Adipocyte (in vitro differentiated cells): Measurements from ENCODE around the gene PAM16.

ENCODE experiments used
- DNase-seq: peaks from one replicate; pipeline ENCODE4 v3.0.0-alpha.2; 2015; ENCODE audit warnings: low read depth
- H3K27me3 ChIP-seq: replicated peaks from 2 replicates; pipeline ENCODE4 v1.7.0; 2013; ENCODE audit warnings: mild to moderate bottlenecking, low read length, moderate library complexity; ENCODE audit not compliant: control insufficient read depth, insufficient read depth
- H3K36me3 ChIP-seq: 2 replicates; pipeline ENCODE4 v1.7.0; 2013; ENCODE audit warnings: low read length, mild to moderate bottlenecking, moderate library complexity; ENCODE audit not compliant: control insufficient read depth, insufficient read depth, severe bottlenecking
- H3K4me1 ChIP-seq: 2 replicates; pipeline ENCODE4 v1.7.0; 2013; ENCODE audit warnings: mild to moderate bottlenecking, low read length, moderate library complexity; ENCODE audit not compliant: control insufficient read depth, insufficient read depth
- H3K4me3 ChIP-seq: 2 replicates; pipeline ENCODE4 v1.7.0; 2013; ENCODE audit warnings: mild to moderate bottlenecking, low read length, moderate library complexity
- H3K9ac ChIP-seq: 2 replicates; pipeline ENCODE4 v1.7.0; 2013; ENCODE audit warnings: mild to moderate bottlenecking, low read length, moderate library complexity
- H3K9me3 ChIP-seq: 2 replicates; pipeline ENCODE4 v1.7.0; 2013; ENCODE audit warnings: mild to moderate bottlenecking, low read length, moderate library complexity; ENCODE audit not compliant: control insufficient read depth

PAM16 gene

GRCh38 chr16:4358236-4358635 is 7.1 kb upstream of the PAM16 start:
- H3K36me3 ChIP-seq = no peaks in the 10 kb centered on the region
- no peaks in the 10 kb centered on the region for H3K27me3 ChIP-seq
- no peaks in the 10 kb centered on the region for H3K9me3 ChIP-seq
- H3K4me3 ChIP-seq = no peak overlapping the region
- H3K9ac ChIP-seq = no peak overlapping the region
- no peak for DNase-seq
- H3K4me1 ChIP-seq = no peaks in the 10 kb centered on the region

- Histone ChIP-seq H3K9me3 (no peaks in the 10 kb centered on the region), H3K27me3 (no peaks in the 10 kb centered on the region), H3K9ac (no peak overlapping the region), H3K4me1 (no peaks in the 10 kb centered on the region), H3K36me3 (no peaks in the 10 kb centered on the region), H3K4me3 (no peak overlapping the region)
- no peak for DNase-seq
These were observed 5.7 kb upstream of the PAM16 start for GRCh38 chr16:4356820-4357219.

- Histone ChIP-seq H3K4me3 (no peak overlapping the region), H3K9me3 (no peaks in the 10 kb centered on the region), H3K9ac (no peak overlapping the region), H3K27me3 (no peaks in the 10 kb centered on the region), H3K36me3 (no peaks in the 10 kb centered on the region), H3K4me1 (peaks cover 10% of the 10 kb centered on the region)
- no peak for DNase-seq
These were observed 3.6 kb upstream of the PAM16 start for GRCh38 chr16:4354512-4355409.

- Histone ChIP-seq H3K27me3 (no peaks in the 10 kb centered on the region), H3K4me3 (no peak overlapping the region), H3K4me1 (peaks cover 13% of the 10 kb centered on the region), H3K9me3 (no peaks in the 10 kb centered on the region), H3K9ac (no peak overlapping the region), H3K36me3 (no peaks in the 10 kb centered on the region)
- DNase-seq = no peak
These were observed 2.6 kb upstream of the PAM16 start for GRCh38 chr16:4353675-4354074.

- Histone ChIP-seq H3K36me3 (no peaks in the 10 kb centered on the region), H3K4me1 (peaks cover 19% of the 10 kb centered on the region), H3K27me3 (no peaks in the 10 kb centered on the region), H3K9me3 (no peaks in the 10 kb centered on the region), H3K4me3 (no peak overlapping the region), H3K9ac (no peak overlapping the region)
- no peak for DNase-seq
These were observed 1.7 kb upstream of the PAM16 start for GRCh38 chr16:4352843-4353242.

GRCh38 chr16:4351880-4352279 is 759 bp upstream of the PAM16 start:
- Histone ChIP-seq H3K9me3 (no peaks in the 10 kb centered on the region), H3K9ac (no peak overlapping the region), H3K27me3 (no peaks in the 10 kb centered on the region), H3K36me3 (no peaks in the 10 kb centered on the region), H3K4me3 (peak overlapping the region; percentile 9), H3K4me1 (peaks cover 28% of the 10 kb centered on the region)
- peak; percentile 38 for DNase-seq

- no peaks in the 10 kb centered on the region for H3K9me3 ChIP-seq
- peaks cover 42% of the 10 kb centered on the region for H3K4me1 ChIP-seq
- H3K27me3 ChIP-seq = no peaks in the 10 kb centered on the region
- peak overlapping the region; percentile 98 for H3K4me3 ChIP-seq
- DNase-seq = no peak
- no peaks in the 10 kb centered on the region for H3K36me3 ChIP-seq
- H3K9ac ChIP-seq = peak overlapping the region; percentile 97
These were observed 745 bp downstream of the PAM16 start for GRCh38 chr16:4350365-4350786.

- no peaks in the 10 kb centered on the region for H3K36me3 ChIP-seq
- H3K9me3 ChIP-seq = no peaks in the 10 kb centered on the region
- H3K4me3 ChIP-seq = no peak overlapping the region
- H3K4me1 ChIP-seq = peaks cover 42% of the 10 kb centered on the region
- no peak for DNase-seq
- H3K27me3 ChIP-seq = no peaks in the 10 kb centered on the region
- peak overlapping the region; percentile 29 for H3K9ac ChIP-seq
These were observed 1.8 kb downstream of the PAM16 start for GRCh38 chr16:4349332-4349731.

GRCh38 chr16:4347765-4348509 is 3.2 kb downstream of the PAM16 start:
- Histone ChIP-seq H3K4me3 (no peak overlapping the region), H3K4me1 (peaks cover 42% of the 10 kb centered on the region)
- no peak for DNase-seq

GRCh38 chr16:4347010-4347409 is 4.1 kb downstream of the PAM16 start:
- no peak overlapping the region for H3K4me3 ChIP-seq
- peak; percentile 30 for DNase-seq
- peaks cover 42% of the 10 kb centered on the region for H3K4me1 ChIP-seq
- no peaks in the 10 kb centered on the region for H3K27me3 ChIP-seq
- no peaks in the 10 kb centered on the region for H3K9me3 ChIP-seq
- no peaks in the 10 kb centered on the region for H3K36me3 ChIP-seq
- H3K9ac ChIP-seq = no peak overlapping the region

More at GRCh38 chr16:4347765-4348509, 3.2 kb downstream of the PAM16 start:
- Histone ChIP-seq H3K27me3 (no peaks in the 10 kb centered on the region), H3K9me3 (no peaks in the 10 kb centered on the region), H3K9ac (no peak overlapping the region), H3K36me3 (no peaks in the 10 kb centered on the region)
